ENCODE measurements around the gene RNF38.
A peak's percentile ranks its signal among the peaks of the same experiment; 100 is the strongest.

Gene RNF38

GRCh38 chr9:36401164-36401740, 1.2 kb upstream of the RNF38 start:
- Histone ChIP-seq H3K27me3 (ENCODE audit: insufficient read depth, poor library complexity, severe bottlenecking) (no peaks in the 10 kb centered on the region), H3K4me3 (replicated peaks; ENCODE audit: insufficient read depth, low read length) (peak overlapping the region; percentile 92), H3K27ac (replicated peaks) (peak overlapping the region; percentile 82)
- no peak for DNase-seq (ENCODE audit: low read depth in 1 of 2, low spot score in 1 of 2)
- TF ChIP-seq REST (IDR thresholded peaks at IDR 0.05; ENCODE audit: insufficient replicate concordance, low read depth): no peak
- no peak for TF ChIP-seq SPI1 (IDR thresholded peaks at IDR 0.05; ENCODE audit: borderline replicate concordance, low read depth)
- no peak for TF ChIP-seq GABPA (IDR thresholded peaks at IDR 0.05; ENCODE audit: low read depth)
- no peak for TF ChIP-seq CTCF (IDR thresholded peaks at IDR 0.05; ENCODE audit: insufficient read depth, low read length)
- no peak for TF ChIP-seq POLR2AphosphoS5 (IDR thresholded peaks at IDR 0.05; ENCODE audit: low read depth)

- no peaks in the 10 kb centered on the region for H3K27me3 ChIP-seq (ENCODE audit: insufficient read depth, poor library complexity, severe bottlenecking)
- peak overlapping the region; percentile 82 for H3K27ac ChIP-seq (replicated peaks)
- peak; percentile 68 to 83 for DNase-seq (ENCODE audit: low read depth in 1 of 2, low spot score in 1 of 2)
- TF ChIP-seq POLR2AphosphoS5 (IDR thresholded peaks at IDR 0.05; ENCODE audit: low read depth) (peak; percentile 59; the same call in 1 of the 2 replicates), SPI1 (IDR thresholded peaks at IDR 0.05; ENCODE audit: borderline replicate concordance, low read depth) (no peak), GABPA (IDR thresholded peaks at IDR 0.05; ENCODE audit: low read depth) (0 out of 2 replicates have a peak, but pooled peaks have one; percentile 27), REST (IDR thresholded peaks at IDR 0.05; ENCODE audit: insufficient replicate concordance, low read depth) (no peak)
- H3K4me3 ChIP-seq (replicated peaks; ENCODE audit: insufficient read depth, low read length): peak overlapping the region; percentile 92
Observed at GRCh38 chr9:36400332-36401163, 479 bp upstream of the RNF38 start.

GRCh38 chr9:36398745-36399144, 1.3 kb downstream of the RNF38 start:
- H3K27ac ChIP-seq (replicated peaks): no peak overlapping the region
- H3K4me3 ChIP-seq (replicated peaks; ENCODE audit: insufficient read depth, low read length): no peak overlapping the region
- no peak for DNase-seq (ENCODE audit: low read depth in 1 of 2, low spot score in 1 of 2)

More at GRCh38 chr9:36398745-36399144, 1.3 kb downstream of the RNF38 start:
- no peak for TF ChIP-seq POLR2AphosphoS5 (IDR thresholded peaks at IDR 0.05; ENCODE audit: low read depth)
- TF ChIP-seq REST (IDR thresholded peaks at IDR 0.05; ENCODE audit: insufficient replicate concordance, low read depth): no peak
- TF ChIP-seq GABPA (IDR thresholded peaks at IDR 0.05; ENCODE audit: low read depth): no peak
- no peaks in the 10 kb centered on the region for H3K27me3 ChIP-seq (ENCODE audit: insufficient read depth, poor library complexity, severe bottlenecking)

Data from HL-60 (cell line).